ENCODE results near the gene NIBAN1. TPM values are rescaled to one million over a fixed set of nuclear protein-coding genes. Genes with fewer than 3 reads are reported as not detected.
"Not testable (repeated sequence)": the region's sequence is repeated elsewhere in the genome, so short reads cannot be mapped to it uniquely, and the experiment has no call there.

NIBAN1 gene
- total RNA-seq, 1 experiment from 2014 or later = 5.9 TPM

DNA sequence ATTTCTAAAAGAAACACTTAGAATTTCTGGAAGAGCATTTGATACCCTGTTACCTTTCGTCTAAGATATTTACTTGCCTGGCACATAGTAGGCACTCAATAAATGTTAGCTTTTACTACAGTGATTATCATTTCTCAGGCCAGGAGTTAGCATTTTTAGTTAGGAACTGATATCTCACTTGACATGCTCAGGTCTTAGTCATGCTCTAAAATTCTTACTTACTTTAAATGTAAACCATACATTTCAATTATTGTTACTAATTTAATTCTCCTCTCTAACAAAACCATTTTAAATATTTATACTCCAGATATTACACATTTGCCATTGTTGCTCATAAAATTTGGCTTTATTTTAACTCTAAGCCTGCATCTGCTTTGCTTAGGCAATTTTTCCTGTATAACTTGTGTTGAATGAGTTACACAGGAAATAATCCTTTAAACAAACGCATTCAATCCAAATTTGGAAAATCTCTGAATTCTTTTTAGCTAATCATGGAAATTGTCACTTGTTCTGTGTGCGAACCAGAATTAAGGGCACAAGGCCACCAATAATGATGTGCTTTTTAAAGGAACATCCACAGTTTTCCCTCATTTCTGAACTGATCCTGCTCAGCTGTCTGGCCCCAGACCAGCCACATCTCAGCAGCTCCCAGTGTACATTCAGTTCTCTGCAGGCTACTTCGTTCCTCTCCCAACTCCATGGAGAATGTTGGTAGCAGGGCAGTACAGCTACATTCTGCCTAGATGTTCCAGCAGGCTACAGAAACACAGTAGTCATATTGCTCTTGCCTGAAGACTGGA, 15.6 kb downstream of the NIBAN1 start:
- H4K5ac ChIP-seq (ENCODE audit: insufficient read length, low read depth, low read length) = no peak overlapping the region
- no peaks in the 10 kb centered on the region for H3K79me2 ChIP-seq (ENCODE audit: insufficient read depth, low read length)
- DNase-seq = no peak
- no peak overlapping the region for H4K91ac ChIP-seq (ENCODE audit: insufficient read length, low read depth, low read length)
- no peak overlapping the region for H3K27ac ChIP-seq (ENCODE audit: insufficient read length, low read depth, low read length)
- H2BK15ac ChIP-seq (ENCODE audit: low read depth, low read length) = no peak overlapping the region
- H3K9me3 ChIP-seq (ENCODE audit: control insufficient read depth, low read depth, low read length) = no peaks in the 10 kb centered on the region
- Mint-ChIP-seq H3K4me1 (0 out of 4 replicates have a peak, but pooled peaks cover 0 to 4% of the 10 kb centered on the region in 2 experiments), H3K27me3 (ENCODE audit: low read depth) (no peaks in the 10 kb centered on the region), H3K4me3 (no peak overlapping the region), H3K36me3 (ENCODE audit: insufficient read depth in 1 of 3, low read depth in 3 of 3) (no peaks in the 10 kb centered on the region; a peak in 2 of 7 replicates), H3K27ac (peak overlapping the region in 1 of 3 experiments; percentile 47; a peak in 1 of 7 replicates), H3K9me3 (no peaks in the 10 kb centered on the region)
- H2AFZ ChIP-seq (ENCODE audit: low read length) = no peak overlapping the region
- no peak overlapping the region for H3K9ac ChIP-seq (ENCODE audit: extremely low read depth, insufficient read length, low read length)
- no peak overlapping the region for H2BK20ac ChIP-seq (ENCODE audit: low read depth, low read length, poor library complexity, severe bottlenecking)
- no peak overlapping the region for H4K8ac ChIP-seq (replicated peaks; ENCODE audit: insufficient read length, low read depth, low read length)
- H3K14ac ChIP-seq (ENCODE audit: insufficient read depth, low read length) = no peak overlapping the region
- TF ChIP-seq, protein P1, sequence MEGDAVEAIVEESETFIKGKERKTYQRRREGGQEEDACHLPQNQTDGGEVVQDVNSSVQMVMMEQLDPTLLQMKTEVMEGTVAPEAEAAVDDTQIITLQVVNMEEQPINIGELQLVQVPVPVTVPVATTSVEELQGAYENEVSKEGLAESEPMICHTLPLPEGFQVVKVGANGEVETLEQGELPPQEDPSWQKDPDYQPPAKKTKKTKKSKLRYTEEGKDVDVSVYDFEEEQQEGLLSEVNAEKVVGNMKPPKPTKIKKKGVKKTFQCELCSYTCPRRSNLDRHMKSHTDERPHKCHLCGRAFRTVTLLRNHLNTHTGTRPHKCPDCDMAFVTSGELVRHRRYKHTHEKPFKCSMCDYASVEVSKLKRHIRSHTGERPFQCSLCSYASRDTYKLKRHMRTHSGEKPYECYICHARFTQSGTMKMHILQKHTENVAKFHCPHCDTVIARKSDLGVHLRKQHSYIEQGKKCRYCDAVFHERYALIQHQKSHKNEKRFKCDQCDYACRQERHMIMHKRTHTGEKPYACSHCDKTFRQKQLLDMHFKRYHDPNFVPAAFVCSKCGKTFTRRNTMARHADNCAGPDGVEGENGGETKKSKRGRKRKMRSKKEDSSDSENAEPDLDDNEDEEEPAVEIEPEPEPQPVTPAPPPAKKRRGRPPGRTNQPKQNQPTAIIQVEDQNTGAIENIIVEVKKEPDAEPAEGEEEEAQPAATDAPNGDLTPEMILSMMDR (conservative IDR thresholded peaks at IDR 0.05) = no peak
- H2AK5ac ChIP-seq (ENCODE audit: insufficient read length, low read length) = no peak overlapping the region
- H3T11ph ChIP-seq (ENCODE audit: low read length) = no peak overlapping the region
- no CpG with 5 or more reads among the region's 4 CpGs for WGBS (ENCODE audit: extremely low coverage, insufficient read length, low lambda C conversion rate)
- H3K4me2 ChIP-seq (ENCODE audit: insufficient read depth, insufficient read length, low read length) = no peak overlapping the region
- H2BK12ac ChIP-seq (ENCODE audit: insufficient read length, low read depth, low read length) = no peak overlapping the region
- no peak overlapping the region for H3K18ac ChIP-seq (ENCODE audit: insufficient read length, low read depth, low read length)
- no peaks in the 10 kb centered on the region for H4K20me1 ChIP-seq (ENCODE audit: control insufficient read depth, insufficient read depth, insufficient read length)
- H2BK120ac ChIP-seq (ENCODE audit: low read depth, low read length, poor library complexity, severe bottlenecking) = no peak overlapping the region
- no peaks in the 10 kb centered on the region for H3K4me1 ChIP-seq (ENCODE audit: insufficient read depth, low read length)
- no peak overlapping the region for H2BK5ac ChIP-seq (ENCODE audit: insufficient read length, low read length)
- H3K23me2 ChIP-seq (ENCODE audit: insufficient read length, low read depth, low read length, poor library complexity, severe bottlenecking) = no peaks in the 10 kb centered on the region
- no peak overlapping the region for H3K23ac ChIP-seq (ENCODE audit: insufficient read length, low read depth, low read length)
- no peak overlapping the region for H3K56ac ChIP-seq (ENCODE audit: insufficient read length, low read depth, low read length)
- H3K79me1 ChIP-seq (ENCODE audit: insufficient read depth, low read depth, low read length, poor library complexity, severe bottlenecking) = no peaks in the 10 kb centered on the region
- no peak overlapping the region for H3K4ac ChIP-seq (ENCODE audit: low read depth, low read length)
- no peaks in the 10 kb centered on the region for H3K27me3 ChIP-seq (ENCODE audit: insufficient read depth, low read length)

DNA sequence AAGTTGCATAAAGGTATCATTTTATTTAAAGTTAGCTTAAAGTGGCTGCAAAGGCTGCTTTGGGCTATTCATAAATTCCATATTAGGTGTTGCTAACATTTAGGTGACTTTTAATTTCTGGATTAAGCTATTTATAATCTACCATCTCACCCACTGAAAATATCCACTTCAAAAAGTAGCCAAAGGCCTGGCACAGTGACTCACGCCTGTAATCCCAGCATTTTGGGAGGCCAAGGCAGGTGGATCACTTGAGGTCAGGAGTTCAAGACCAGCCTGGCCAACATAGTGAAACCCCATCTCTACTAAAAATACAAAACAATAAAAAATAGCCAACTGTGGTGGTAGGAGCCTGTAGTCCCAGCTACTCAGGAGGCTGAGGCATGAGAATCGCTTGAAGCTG, 16.4 kb downstream of the NIBAN1 start:
- not testable (repeated sequence) for H3K14ac ChIP-seq (ENCODE audit: insufficient read depth, low read length); H2BK20ac ChIP-seq (ENCODE audit: low read depth, low read length, poor library complexity, severe bottlenecking); H2BK15ac ChIP-seq (ENCODE audit: low read depth, low read length); H4K20me1 ChIP-seq (ENCODE audit: control insufficient read depth, insufficient read depth, insufficient read length); H3K27ac ChIP-seq (ENCODE audit: insufficient read length, low read depth, low read length); H3K23me2 ChIP-seq (ENCODE audit: insufficient read length, low read depth, low read length, poor library complexity, severe bottlenecking); H2BK5ac ChIP-seq (ENCODE audit: insufficient read length, low read length); H2BK12ac ChIP-seq (ENCODE audit: insufficient read length, low read depth, low read length); H4K8ac ChIP-seq (replicated peaks; ENCODE audit: insufficient read length, low read depth, low read length); H3K27me3 ChIP-seq (ENCODE audit: insufficient read depth, low read length); H2BK120ac ChIP-seq (ENCODE audit: low read depth, low read length, poor library complexity, severe bottlenecking); H3K4me2 ChIP-seq (ENCODE audit: insufficient read depth, insufficient read length, low read length); H3K27me3 Mint-ChIP-seq (ENCODE audit: low read depth); DNase-seq; H3K4me1 Mint-ChIP-seq; H3K56ac ChIP-seq (ENCODE audit: insufficient read length, low read depth, low read length); H3K36me3 Mint-ChIP-seq (ENCODE audit: insufficient read depth in 1 of 3, low read depth in 3 of 3); H3K4me1 ChIP-seq (ENCODE audit: insufficient read depth, low read length); H3K23ac ChIP-seq (ENCODE audit: insufficient read length, low read depth, low read length); H2AFZ ChIP-seq (ENCODE audit: low read length); H3K9me3 ChIP-seq (ENCODE audit: control insufficient read depth, low read depth, low read length); H3K9me3 Mint-ChIP-seq; H4K5ac ChIP-seq (ENCODE audit: insufficient read length, low read depth, low read length); H3K4me3 Mint-ChIP-seq; H3K79me2 ChIP-seq (ENCODE audit: insufficient read depth, low read length); H3K18ac ChIP-seq (ENCODE audit: insufficient read length, low read depth, low read length); H2AK5ac ChIP-seq (ENCODE audit: insufficient read length, low read length); H3K4ac ChIP-seq (ENCODE audit: low read depth, low read length); H3K9ac ChIP-seq (ENCODE audit: extremely low read depth, insufficient read length, low read length); H3T11ph ChIP-seq (ENCODE audit: low read length); H4K91ac ChIP-seq (ENCODE audit: insufficient read length, low read depth, low read length); H3K79me1 ChIP-seq (ENCODE audit: insufficient read depth, low read depth, low read length, poor library complexity, severe bottlenecking)
- H3K27ac Mint-ChIP-seq = peak overlapping the region in 1 of 3 experiments; percentile 80; a peak in 2 of 7 replicates
- no CpG with 5 or more reads among the region's 2 CpGs for WGBS (ENCODE audit: extremely low coverage, insufficient read length, low lambda C conversion rate)

Measured in H9 (cell line).